HG02759 (cell line): ENCODE results near the gene TBC1D1.

Source experiments
- ATAC-seq: cut with Tn5 transposase; IDR thresholded peaks from one replicate; pipeline ENCODE4 v1.9.1; 2021; ENCODE audit warnings: mild to moderate bottlenecking, moderate library complexity; ENCODE audit not compliant: unreplicated experiment

Gene TBC1D1

DNA sequence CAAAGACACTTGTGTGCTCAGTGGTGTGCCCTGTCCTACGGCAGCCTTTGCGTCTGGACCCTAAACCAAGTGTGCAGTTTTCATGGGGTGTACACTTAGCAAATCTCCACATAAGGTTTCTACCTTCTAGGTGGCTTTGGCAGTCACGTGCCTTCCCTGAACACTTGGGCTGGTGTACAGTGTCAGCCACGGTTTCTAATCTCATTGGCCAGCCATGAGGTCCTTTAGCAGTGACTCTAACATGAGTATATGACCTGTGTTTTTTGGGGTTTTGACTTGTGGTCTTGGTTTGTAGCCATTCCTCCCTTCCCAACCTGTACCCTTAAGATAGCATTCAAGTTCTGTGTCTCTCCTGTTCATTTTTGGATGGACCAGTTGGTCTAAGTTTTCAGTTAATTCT is 145.7 kb downstream of the TBC1D1 start:
- ATAC-seq, result no peak

DNA sequence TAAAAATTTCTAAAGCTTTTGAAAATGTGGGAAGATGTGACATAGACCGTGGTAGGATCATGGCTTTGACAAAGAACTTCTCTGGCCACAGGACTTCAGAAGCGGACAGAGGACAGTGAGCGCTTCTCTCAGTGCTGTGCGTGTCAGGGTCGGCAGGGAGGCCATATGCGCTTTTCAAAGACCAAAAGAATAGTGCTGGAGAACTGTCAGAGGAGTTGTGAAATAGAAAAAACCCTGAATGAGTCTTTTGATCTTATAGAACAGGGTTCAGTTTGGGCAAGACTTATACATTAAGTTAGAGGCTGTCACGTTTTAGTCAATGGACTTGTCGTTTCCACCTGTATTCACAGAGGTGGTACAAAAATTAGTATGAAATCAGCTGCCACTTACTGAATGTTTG is 146.7 kb downstream of the TBC1D1 start:
- no peak for ATAC-seq

- no peak for ATAC-seq
Observed at GRCh38 chr4:38040619-38041018, 149.7 kb downstream of the TBC1D1 start.

- no peak for ATAC-seq
Observed at GRCh38 chr4:38044060-38044459, 153.2 kb downstream of the TBC1D1 start.

- no peak for ATAC-seq
Observed at GRCh38 chr4:38045289-38045988, 154.6 kb downstream of the TBC1D1 start.

DNA sequence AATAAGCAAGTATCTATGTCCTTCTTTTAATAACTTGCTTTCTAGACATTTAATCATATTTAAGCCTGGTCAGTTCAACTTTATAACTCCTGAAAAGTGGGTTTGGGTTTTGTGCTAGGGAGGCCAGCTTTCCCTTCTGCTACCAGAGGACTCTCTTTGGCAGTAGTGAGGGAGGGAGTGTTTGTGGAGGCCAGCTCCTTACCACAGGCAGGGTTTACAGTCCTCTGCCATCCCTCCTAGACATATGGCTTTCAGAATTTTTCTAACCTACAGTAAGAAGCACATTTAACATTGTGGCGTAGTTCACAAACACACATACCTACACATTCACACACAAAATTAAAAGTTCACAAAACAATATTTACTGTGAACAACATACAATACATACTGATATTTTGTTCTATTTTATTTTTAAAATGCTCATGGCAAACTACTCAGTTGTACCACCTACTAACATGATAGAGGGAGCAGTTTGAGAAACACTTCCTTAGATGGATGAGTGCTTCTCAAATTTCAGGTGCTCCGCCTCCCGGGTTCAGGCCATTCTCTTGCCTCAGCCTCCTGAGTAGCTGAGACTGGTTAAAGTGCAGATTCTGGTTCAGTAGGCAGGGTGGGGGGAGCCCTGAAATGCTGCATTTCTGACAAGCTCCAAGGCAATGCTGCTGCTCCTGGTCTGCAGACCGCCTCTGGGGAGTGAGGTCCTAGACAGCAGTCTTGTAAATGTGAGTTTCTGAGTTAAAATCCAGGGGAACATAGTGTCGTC is 156.0 kb downstream of the TBC1D1 start:
- no peak for ATAC-seq

DNA sequence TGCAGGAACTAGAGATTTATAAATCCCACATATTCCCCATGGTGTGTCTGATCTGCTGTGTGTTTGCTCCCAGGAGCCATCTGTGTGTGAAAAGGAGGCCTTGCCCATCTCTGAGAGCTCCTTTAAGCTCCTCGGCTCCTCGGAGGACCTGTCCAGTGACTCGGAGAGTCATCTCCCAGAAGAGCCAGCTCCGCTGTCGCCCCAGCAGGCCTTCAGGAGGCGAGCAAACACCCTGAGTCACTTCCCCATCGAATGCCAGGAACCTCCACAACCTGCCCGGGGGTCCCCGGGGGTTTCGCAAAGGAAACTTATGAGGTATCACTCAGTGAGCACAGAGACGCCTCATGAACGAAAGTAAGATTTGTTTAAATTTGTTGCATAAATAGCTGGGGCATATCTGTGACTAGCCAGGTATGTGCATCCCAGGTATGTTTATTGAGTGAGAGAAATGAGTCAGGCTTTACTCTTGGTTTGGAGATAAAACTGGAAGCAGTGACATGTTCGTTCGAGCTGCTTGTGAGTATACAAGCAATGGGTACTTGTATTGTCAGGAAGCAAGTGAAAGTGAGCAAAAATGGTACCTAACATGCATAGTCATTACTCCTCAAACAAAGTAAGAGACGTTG is 158.8 kb downstream of the TBC1D1 start:
- ATAC-seq, result no peak

DNA sequence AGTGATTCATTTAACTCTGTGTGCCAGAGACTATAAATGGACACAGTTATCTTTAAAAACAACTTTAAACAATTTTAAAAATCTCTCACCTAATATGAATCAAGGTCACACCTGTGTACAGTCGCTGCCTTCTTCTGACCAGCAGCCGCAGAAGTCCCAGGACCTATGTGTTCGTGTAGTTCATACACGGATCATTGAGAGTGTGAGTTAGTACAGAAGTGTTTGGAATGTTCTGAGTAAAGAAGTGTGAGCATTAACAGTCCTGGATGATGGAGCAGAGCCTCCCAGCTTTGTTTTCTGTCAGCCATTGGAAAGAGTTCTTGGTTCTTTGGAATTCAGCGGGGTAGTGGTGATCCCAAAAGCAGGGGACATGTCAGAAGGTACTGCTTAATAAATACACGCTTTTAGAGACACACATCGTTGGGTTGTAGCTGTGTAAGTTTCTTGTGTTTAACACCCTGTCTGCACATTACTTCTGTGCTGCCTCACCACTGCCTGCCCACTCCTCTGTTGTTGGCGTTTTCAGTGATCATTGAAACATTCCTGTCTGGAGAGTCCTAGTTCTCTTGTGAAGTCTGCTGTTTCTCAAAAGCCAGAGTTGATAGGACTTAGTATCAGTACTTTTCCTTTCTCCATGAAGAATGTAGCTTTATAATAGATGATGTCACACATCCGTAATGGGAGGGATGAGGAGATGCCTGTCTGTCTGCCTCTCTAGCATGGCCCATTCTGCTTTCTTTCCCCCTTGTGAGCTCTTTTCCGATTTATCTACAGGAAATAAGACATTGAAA is 159.9 kb downstream of the TBC1D1 start:
- ATAC-seq, result no peak

DNA sequence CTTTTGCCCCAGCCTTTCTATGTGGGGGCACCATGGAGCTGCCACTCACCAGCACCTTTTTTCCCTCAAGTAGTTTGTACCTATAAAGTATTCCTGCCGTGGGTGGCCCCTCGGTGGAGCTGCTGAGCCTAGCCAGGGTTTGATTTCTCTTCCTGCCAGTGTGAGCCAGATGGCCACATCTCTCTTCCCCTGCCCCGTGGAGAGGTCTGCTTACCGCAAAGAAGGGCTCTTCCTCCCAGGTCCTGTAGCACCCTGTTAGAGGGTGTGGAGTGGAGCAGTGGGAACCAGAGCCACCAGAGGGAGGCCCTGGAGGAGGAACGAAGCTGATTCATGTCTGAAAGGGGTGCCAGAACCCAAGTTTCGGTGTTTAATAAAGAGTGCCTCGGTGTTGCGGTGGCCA is 164.7 kb downstream of the TBC1D1 start:
- ATAC-seq, result no peak

DNA sequence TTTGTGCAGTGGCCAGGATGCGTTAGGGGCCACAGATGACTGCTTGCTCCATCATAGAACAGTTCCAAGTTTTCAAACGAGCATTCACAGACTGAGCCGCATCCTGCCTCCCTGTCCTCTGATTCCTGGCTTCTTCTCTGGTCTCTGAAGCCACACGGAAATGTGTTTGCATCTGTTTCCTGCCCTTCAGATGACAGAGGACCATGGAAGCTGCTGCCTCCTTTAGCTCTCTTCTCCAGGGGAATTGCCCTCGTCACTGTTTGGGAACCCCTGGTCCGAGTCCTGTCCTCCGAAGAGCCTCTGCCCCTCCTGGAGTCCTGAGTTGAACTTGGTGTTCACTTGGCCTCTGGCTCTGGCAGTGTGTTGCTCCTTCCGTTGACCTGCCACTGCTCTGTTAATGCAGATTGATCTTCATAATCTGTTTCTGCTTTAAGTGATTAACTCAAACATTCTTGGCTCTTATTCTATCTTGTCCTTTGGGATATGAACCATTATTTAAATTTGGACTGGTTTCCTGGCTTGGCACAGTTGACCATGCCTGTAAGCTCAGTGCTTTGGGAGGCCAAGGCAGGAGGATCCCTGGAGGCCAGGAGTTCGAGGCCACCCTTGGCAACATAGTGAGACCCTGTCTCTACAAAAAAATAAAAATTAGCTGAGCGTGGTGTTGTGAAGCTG is 165.3 kb downstream of the TBC1D1 start:
- ATAC-seq, result no peak

DNA sequence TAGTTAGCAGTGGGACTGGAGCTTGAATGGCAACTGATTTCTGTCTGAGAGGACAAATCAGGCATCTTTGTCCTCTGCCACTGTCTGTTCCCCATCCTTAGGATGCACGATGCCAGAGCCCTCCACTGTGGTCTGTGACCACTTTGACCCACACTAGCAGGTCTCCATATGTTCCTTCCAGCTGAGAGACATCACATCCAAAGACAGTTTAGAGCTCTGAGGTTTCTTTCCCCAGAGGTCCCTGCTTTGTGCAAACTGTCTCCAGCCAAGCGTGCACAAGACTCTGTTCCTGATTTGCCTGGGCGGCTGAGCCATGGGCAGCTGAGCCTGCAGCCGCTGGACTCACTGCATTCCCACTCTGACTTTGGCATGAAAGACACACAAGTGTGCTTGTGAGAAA is 167.3 kb downstream of the TBC1D1 start:
- ATAC-seq, result no peak

DNA sequence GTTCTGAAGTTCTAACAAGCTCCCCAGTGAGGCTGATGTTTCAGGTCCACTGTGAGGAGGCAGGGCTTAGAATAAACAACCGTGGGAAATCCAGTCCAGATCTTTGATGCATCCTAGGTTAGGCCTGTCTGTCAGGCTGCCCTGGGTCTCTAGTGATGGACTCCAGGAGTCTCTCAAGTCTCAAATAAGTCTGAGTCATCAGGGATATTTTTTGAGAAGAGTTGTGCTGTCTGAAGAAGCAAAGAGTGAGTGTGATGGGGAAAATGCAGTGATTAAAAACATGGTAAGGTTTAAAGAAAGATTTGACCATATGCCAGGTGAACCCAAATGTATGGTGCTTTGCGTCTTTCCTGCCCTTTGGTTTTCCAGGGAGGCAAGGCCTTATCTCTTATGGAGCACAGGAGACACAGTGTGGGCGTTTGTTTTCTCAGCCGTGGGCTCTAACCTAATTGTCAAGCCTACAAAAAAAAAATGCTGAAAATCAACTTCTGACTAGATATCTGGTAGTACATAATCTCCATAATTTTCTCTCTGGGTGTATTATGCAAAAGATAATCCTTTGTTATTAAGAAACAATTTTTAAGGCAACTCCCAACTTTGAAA is 170.0 kb downstream of the TBC1D1 start:
- no peak for ATAC-seq

GRCh38 chr4:38062088-38062775 is 171.3 kb downstream of the TBC1D1 start:
- no peak for ATAC-seq

DNA sequence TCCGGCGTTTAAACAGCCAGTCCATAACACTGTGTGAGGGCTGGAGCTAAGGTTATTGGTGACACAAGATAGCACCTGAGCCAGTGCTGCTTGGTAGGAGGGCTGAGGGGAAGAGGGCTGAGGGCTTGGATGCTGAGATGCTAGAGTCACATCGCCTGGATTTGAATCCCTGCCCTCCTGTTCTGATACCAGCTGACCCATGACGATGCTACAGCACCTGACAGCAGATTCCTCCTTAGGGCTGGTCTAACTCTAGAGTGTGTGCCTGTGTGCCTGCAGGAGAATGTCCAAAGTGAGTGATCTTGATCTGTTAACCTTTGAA is 171.9 kb downstream of the TBC1D1 start:
- ATAC-seq, result no peak

- no peak for ATAC-seq
Observed at GRCh38 chr4:38065176-38065575, 174.3 kb downstream of the TBC1D1 start.

DNA sequence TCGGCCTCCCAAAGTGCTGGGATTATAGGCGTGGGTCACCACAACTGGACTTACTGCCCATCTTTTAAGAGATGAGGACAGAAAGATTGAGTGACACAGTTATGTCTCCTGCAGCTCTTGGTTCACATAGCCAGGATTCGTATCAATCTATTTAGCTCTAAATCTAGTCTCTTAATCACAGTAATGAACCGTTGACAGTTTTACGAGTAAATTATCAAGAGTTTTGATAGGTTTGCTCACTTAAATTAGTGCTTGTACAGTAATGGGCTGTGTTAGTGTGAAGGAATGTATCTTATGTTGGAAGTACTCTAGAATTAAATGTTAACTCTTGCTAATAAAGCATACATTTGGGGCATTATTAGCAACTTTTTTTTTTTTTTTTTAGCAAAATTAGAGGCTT is 175.0 kb downstream of the TBC1D1 start:
- ATAC-seq, result no peak

GRCh38 chr4:38067499-38067898 is 176.6 kb downstream of the TBC1D1 start:
- ATAC-seq, result no peak

- no peak for ATAC-seq
Observed at GRCh38 chr4:38068107-38068506, 177.2 kb downstream of the TBC1D1 start.

GRCh38 chr4:38069271-38069760 is 178.4 kb downstream of the TBC1D1 start:
- ATAC-seq, result no peak
